K562 (cell line): ENCODE data around the gene DCAF7. TPM values are rescaled to one million over a fixed set of nuclear protein-coding genes. Genes with fewer than 3 reads are reported as not detected.

Experiments
- ARHGAP35 ChIP-seq: fragments of 450-650 bp; IDR thresholded peaks from 2 replicates; pipeline ENCODE4 v1.6.1; 2018; ENCODE audit not compliant: partially characterized antibody
- BHLHE40 ChIP-seq: IDR thresholded peaks from 2 replicates; pipeline ENCODE4 v1.6.1; 2011; ENCODE audit warnings: low read length, improper control_type of control experiment
- CC2D1A ChIP-seq: fragments of 450-650 bp; IDR thresholded peaks from 2 replicates; pipeline ENCODE4 v1.6.1; 2017; ENCODE audit warnings: mild to moderate bottlenecking
- DIDO1 ChIP-seq: fragments of 450-650 bp; IDR thresholded peaks from 2 replicates; pipeline ENCODE4 v1.6.1; 2016; ENCODE audit warnings: low read depth, missing biosample characterization, missing genetic modification characterization
- DLX4 ChIP-seq: fragments of 250-450 bp; sonication (Bioruptor Pico); IDR thresholded peaks from 2 replicates; pipeline ENCODE4 v1.6.1; 2021; ENCODE audit warnings: mild to moderate bottlenecking
- GATAD2A ChIP-seq: fragments of 450-650 bp; IDR thresholded peaks from 2 replicates; pipeline ENCODE4 v1.6.1; 2017
- HDAC1 ChIP-seq, 2 experiments: fragments of 450-650 bp; IDR thresholded peaks; 2 replicates each; pipeline ENCODE4 v1.6.1; 2016 to 2017; ENCODE audit warnings: inconsistent platforms in 1 of 2, mild to moderate bottlenecking in 1 of 2, moderate library complexity in 1 of 2
- HMG20B ChIP-seq: fragments of 250-450 bp; sonication (Bioruptor Pico); IDR thresholded peaks from 2 replicates; pipeline ENCODE4 v1.5.0; 2021; ENCODE audit warnings: mild to moderate bottlenecking
- HMGN3 ChIP-seq: IDR thresholded peaks from 2 replicates; pipeline ENCODE4 v1.6.1; 2011; ENCODE audit warnings: borderline replicate concordance, low read depth, mild to moderate bottlenecking, mixed read lengths, low read length; ENCODE audit not compliant: insufficient read length; ENCODE audit errors: extremely low read depth
- HSF4 ChIP-seq: fragments of 250-450 bp; sonication (Bioruptor Pico); IDR thresholded peaks from 2 replicates; pipeline ENCODE4 v2.1.2; 2022; ENCODE audit warnings: mild to moderate bottlenecking, moderate library complexity, borderline replicate concordance
- MBD2 ChIP-seq: sonication (generic); IDR thresholded peaks from 2 replicates; pipeline ENCODE4 v1.6.1; 2016; ENCODE audit warnings: low read depth, borderline replicate concordance
- MECOM ChIP-seq: fragments of 250-450 bp; sonication (Bioruptor Pico); IDR thresholded peaks from 2 replicates; pipeline ENCODE4 v1.8.0; 2022; ENCODE audit warnings: inconsistent platforms
- MED1 ChIP-seq: sonication (generic); formaldehyde crosslinking; IDR thresholded peaks from 2 replicates; pipeline ENCODE4 v1.8.1; 2023; ENCODE audit warnings: missing genetic modification reagents, borderline replicate concordance
- NFRKB ChIP-seq: fragments of 450-650 bp; IDR thresholded peaks from 2 replicates; pipeline ENCODE4 v1.6.1; 2016; ENCODE audit warnings: low read depth
- PTTG1 ChIP-seq: fragments of 450-650 bp; IDR thresholded peaks from 2 replicates; pipeline ENCODE4 v1.6.1; 2016; ENCODE audit warnings: low read depth, mild to moderate bottlenecking, missing genetic modification characterization, missing compliant biosample characterization
- TEAD1 ChIP-seq, 2 experiments: fragments of 450-650 bp in 1 of 2; sonication (generic) in 1 of 2; formaldehyde crosslinking; IDR thresholded peaks; 2 replicates each; pipeline versions ENCODE4 v1.4.0 to v1.8.0; 2020 to 2022; ENCODE audit warnings: mild to moderate bottlenecking in 2 of 2, missing genetic modification reagents in 1 of 2
- U2AF2 ChIP-seq: fragments of 200-400 bp; formaldehyde crosslinking; optimal IDR thresholded peaks from 2 replicates; pipeline ENCODE3; 2017; ENCODE audit warnings: low read depth, mild to moderate bottlenecking, low read length
- ZC3H11A ChIP-seq: IDR thresholded peaks from 2 replicates; pipeline ENCODE4 v1.6.1; 2012; ENCODE audit warnings: low read depth, low read length, improper control_type of control experiment
- ZNF274 ChIP-seq: IDR thresholded peaks from 2 replicates; pipeline ENCODE4 v1.6.1; 2011; ENCODE audit warnings: low read depth, mild to moderate bottlenecking, low read length, moderate library complexity, borderline replicate concordance
- ZNF384 ChIP-seq: IDR thresholded peaks from 2 replicates; pipeline ENCODE4 v1.6.1; 2012; ENCODE audit warnings: low read depth, low read length, improper control_type of control experiment
- ZNF436 ChIP-seq: fragments of 250-450, 450-650 bp; sonication (Bioruptor Pico); formaldehyde crosslinking; IDR thresholded peaks from 2 replicates; pipeline ENCODE4 v1.7.0; 2020; ENCODE audit warnings: mild to moderate bottlenecking
- polyA plus RNA-seq, 8 experiments: library from polyadenylated mRNA; depleted of rRNA in 4 of 8; stranded (reverse) in 5 of 8; unstranded in 3 of 8; fragments of >200 nt; fragmentation: Nextera tagmentation in 2 of 8; fragmentation: Illumina TruSeq in 1 of 8; extraction: Ambion mirVana in 2 of 8; extraction: Trizol in 1 of 8; gene quantifications; 2 replicates each; pipeline versions ENCODE4 v1.2.1 to v1.2.3, GENCODE V29; 2011 to 2014; ENCODE audit warnings: inconsistent platforms in 1 of 8, missing spikeins in 1 of 8
- total RNA-seq, 7 experiments: library from RNA; depleted of rRNA in 6 of 7; stranded (reverse); fragments of >200 nt in 6 of 7; fragmentation: Illumina TruSeq in 2 of 7; extraction: Trizol in 2 of 7; gene quantifications; 2 replicates each; pipeline versions ENCODE4 v1.2.1 to v1.2.3, GENCODE V29; 2011 to 2021; ENCODE audit warnings: low replicate concordance in 1 of 7
- TF ChIP-seq, protein P1 (sequence below): fragments of 450-650 bp; IDR thresholded peaks from 2 replicates; pipeline ENCODE4 v1.7.0; 2016; ENCODE audit warnings: borderline replicate concordance
- TF ChIP-seq, protein P2 (sequence below): fragments of 250-450 bp; sonication (Bioruptor Pico); IDR thresholded peaks from 2 replicates; pipeline ENCODE4 v1.5.1; 2021; ENCODE audit warnings: mild to moderate bottlenecking
- TF ChIP-seq, protein P3 (sequence below): fragments of 250-450 bp; sonication (Bioruptor Pico); IDR thresholded peaks from 2 replicates; pipeline ENCODE4 v1.8.0; 2022; ENCODE audit warnings: inconsistent platforms

DCAF7 gene
- total and polyA plus RNA-seq, 9 of the 15 experiments (the other 6 are each of a cell fraction or from before 2014, with no cell fraction given): 30.8 to 123 (median 40.2) TPM

GRCh38 chr17:63600569-63601438 is 50.5 kb downstream of the DCAF7 start, which contains the start of gene TACO1 (continued):
- TF ChIP-seq, protein P1, sequence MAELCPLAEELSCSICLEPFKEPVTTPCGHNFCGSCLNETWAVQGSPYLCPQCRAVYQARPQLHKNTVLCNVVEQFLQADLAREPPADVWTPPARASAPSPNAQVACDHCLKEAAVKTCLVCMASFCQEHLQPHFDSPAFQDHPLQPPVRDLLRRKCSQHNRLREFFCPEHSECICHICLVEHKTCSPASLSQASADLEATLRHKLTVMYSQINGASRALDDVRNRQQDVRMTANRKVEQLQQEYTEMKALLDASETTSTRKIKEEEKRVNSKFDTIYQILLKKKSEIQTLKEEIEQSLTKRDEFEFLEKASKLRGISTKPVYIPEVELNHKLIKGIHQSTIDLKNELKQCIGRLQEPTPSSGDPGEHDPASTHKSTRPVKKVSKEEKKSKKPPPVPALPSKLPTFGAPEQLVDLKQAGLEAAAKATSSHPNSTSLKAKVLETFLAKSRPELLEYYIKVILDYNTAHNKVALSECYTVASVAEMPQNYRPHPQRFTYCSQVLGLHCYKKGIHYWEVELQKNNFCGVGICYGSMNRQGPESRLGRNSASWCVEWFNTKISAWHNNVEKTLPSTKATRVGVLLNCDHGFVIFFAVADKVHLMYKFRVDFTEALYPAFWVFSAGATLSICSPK: no peak
- TF ChIP-seq DLX4 (CRISPR knock-in tag) (no peak), TEAD1 (CRISPR knock-in tag; IDR thresholded peaks at IDR 0.05) (peak; percentile 40 to 48; a peak in 1 of 4 replicates), ZC3H11A (peak; percentile 90), MBD2 (peak; percentile 86; the same call in 1 of the 2 replicates), HSF4 (CRISPR knock-in tag) (no peak), GATAD2A (0 out of 2 replicates have a peak, but pooled peaks have one; percentile 13), ZNF384 (no peak), MED1 (CRISPR knock-in tag) (no peak), ZNF274 (no peak; the same call in 1 of the 2 replicates), HDAC1 (IDR thresholded peaks at IDR 0.05) (peak in 1 of 2 experiments; percentile 76; a peak in 2 of 4 replicates), ZNF436 (0 out of 2 replicates have a peak, but pooled peaks have one; percentile 61), BHLHE40 (peak; percentile 45; the same call in 1 of the 2 replicates), DIDO1 (tag) (peak; percentile 99), NFRKB (peak; percentile 79), MECOM (CRISPR knock-in tag) (no peak), HMG20B (CRISPR knock-in tag) (no peak), CC2D1A (0 out of 2 replicates have a peak, but pooled peaks have one; percentile 40), PTTG1 (tag) (no peak), HMGN3 (peak; percentile 80), ARHGAP35 (no peak), U2AF2 (no peak)
- TF ChIP-seq, protein P2, sequence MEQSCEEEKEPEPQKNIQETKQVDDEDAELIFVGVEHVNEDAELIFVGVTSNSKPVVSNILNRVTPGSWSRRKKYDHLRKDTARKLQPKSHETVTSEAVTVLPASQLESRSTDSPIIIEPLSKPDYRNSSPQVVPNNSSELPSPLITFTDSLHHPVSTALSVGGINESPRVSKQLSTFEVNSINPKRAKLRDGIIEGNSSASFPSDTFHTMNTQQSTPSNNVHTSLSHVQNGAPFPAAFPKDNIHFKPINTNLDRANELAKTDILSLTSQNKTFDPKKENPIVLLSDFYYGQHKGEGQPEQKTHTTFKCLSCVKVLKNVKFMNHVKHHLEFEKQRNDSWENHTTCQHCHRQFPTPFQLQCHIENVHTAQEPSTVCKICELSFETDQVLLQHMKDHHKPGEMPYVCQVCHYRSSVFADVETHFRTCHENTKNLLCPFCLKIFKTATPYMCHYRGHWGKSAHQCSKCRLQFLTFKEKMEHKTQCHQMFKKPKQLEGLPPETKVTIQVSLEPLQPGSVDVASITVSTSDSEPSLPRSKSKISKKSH (CRISPR knock-in tag): no peak
- TF ChIP-seq, protein P3, sequence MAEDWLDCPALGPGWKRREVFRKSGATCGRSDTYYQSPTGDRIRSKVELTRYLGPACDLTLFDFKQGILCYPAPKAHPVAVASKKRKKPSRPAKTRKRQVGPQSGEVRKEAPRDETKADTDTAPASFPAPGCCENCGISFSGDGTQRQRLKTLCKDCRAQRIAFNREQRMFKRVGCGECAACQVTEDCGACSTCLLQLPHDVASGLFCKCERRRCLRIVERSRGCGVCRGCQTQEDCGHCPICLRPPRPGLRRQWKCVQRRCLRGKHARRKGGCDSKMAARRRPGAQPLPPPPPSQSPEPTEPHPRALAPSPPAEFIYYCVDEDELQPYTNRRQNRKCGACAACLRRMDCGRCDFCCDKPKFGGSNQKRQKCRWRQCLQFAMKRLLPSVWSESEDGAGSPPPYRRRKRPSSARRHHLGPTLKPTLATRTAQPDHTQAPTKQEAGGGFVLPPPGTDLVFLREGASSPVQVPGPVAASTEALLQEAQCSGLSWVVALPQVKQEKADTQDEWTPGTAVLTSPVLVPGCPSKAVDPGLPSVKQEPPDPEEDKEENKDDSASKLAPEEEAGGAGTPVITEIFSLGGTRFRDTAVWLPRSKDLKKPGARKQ: no peak
